Heart left ventricle (tissue), 13 donors: ENCODE data around the gene FAM131C.
"Not testable (repeated sequence)": the region's sequence is repeated elsewhere in the genome, so short reads cannot be mapped to it uniquely, and the experiment has no call there.

ENCODE experiments used
- POLR2A ChIP-seq, 2 donors: fragments of 450-650 bp; IDR thresholded peaks; one replicate each; pipeline ENCODE4 v1.6.1; 2017; ENCODE audit warnings: antibody characterized with exemption in 2 of 2, mild to moderate bottlenecking in 2 of 2, moderate library complexity in 2 of 2
- TF ChIP-seq, protein P1 (sequence below), 12 donors: fragments of 200-600 bp; sonication (generic) in 4 of 12; IDR thresholded peaks; one replicate each; pipeline versions ENCODE4 v1.5.0 to v1.8.0; 2018 to 2022; ENCODE audit warnings: antibody characterized with exemption in 12 of 12, mild to moderate bottlenecking in 5 of 12
- donor health status: ischemic (EF 13 %, LVEDD 7.1; RV severe dilation, severe dysfunction).
- donor health status: DM: no; HTN: yes; CAD: no.
- donor health status: DM: no; HTN: no; CAD: no.
- donor health status: ischemic (EF 25% LVEDD 6.9; RV normal size, moderate dysfunction).
- donor health status: ischemic (EF 25% LVEDD 5.7; RV mildly dilated, moderate dysfunction).
- donor health status: ischemic (EF 35%, LVEDD 5.7; RV mildly dilated, moderate dysfunction).
- donor health status: nonischemic (EF 11% LVEDD 7.7; RV severe dilation, severe dysfunction).
- donor health status: DM: yes; HTN: yes; CAD: no.
- donor health status: PGD.
- donor health status: ischemic (EF 29% LVEDD 5.4; RV normal size, mild dysfunction).
- donor health status: nonischemic (EF 23%, LVEDD 6.1; RV moderate dilation, normal function).

DNA sequence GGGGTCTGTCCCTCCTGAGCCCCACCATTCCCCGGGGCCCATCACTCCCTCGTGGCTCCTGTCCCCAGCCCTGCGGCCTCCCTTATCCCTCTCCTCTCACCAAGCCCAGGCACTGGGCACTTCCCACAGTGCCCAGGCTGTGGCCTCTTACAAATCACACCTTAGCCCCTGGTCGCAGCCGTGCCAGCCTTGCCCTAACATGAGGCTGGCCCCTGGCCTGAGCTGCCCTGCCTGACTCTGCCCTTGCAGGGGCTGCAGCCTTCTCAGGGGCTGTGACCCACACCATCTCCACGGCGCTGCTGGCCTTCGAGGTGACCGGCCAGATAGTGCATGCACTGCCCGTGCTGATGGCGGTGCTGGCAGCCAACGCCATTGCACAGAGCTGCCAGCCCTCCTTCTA, 21.5 kb downstream of the FAM131C start:
- TF ChIP-seq, protein P1, sequence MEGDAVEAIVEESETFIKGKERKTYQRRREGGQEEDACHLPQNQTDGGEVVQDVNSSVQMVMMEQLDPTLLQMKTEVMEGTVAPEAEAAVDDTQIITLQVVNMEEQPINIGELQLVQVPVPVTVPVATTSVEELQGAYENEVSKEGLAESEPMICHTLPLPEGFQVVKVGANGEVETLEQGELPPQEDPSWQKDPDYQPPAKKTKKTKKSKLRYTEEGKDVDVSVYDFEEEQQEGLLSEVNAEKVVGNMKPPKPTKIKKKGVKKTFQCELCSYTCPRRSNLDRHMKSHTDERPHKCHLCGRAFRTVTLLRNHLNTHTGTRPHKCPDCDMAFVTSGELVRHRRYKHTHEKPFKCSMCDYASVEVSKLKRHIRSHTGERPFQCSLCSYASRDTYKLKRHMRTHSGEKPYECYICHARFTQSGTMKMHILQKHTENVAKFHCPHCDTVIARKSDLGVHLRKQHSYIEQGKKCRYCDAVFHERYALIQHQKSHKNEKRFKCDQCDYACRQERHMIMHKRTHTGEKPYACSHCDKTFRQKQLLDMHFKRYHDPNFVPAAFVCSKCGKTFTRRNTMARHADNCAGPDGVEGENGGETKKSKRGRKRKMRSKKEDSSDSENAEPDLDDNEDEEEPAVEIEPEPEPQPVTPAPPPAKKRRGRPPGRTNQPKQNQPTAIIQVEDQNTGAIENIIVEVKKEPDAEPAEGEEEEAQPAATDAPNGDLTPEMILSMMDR (IDR thresholded peaks at IDR 0.05), result not testable (repeated sequence)
- not testable (repeated sequence) for TF ChIP-seq POLR2A (IDR thresholded peaks at IDR 0.05)
